ENCODE results near the gene MAGI3.
A peak's percentile ranks its signal among the peaks of the same experiment; 100 is the strongest.

The MAGI3 gene

GRCh38 chr1:113389953-113390834 is at the start of gene MAGI3:
Gene MAGI3 (plus strand): TSS chr1:113390515. CDS start chr1:113391034, 519 bp downstream.
- DNase-seq: peak; percentile 92

- DNase-seq: no peak
These were observed 36.7 kb upstream of the MAGI3 start for GRCh38 chr1:113353580-113353979.

- no peak for DNase-seq
These were observed 26.4 kb upstream of the MAGI3 start for GRCh38 chr1:113363935-113364334.

GRCh38 chr1:113369040-113369439 is 21.3 kb upstream of the MAGI3 start:
- no peak for DNase-seq

- no peak for DNase-seq
These were observed 20.6 kb upstream of the MAGI3 start for GRCh38 chr1:113369699-113370098.

- no peak for DNase-seq
These were observed 19.4 kb upstream of the MAGI3 start for GRCh38 chr1:113370868-113371267.

- no peak for DNase-seq
These were observed 17.8 kb upstream of the MAGI3 start for GRCh38 chr1:113372546-113372945.

GRCh38 chr1:113373644-113374043 is 16.7 kb upstream of the MAGI3 start:
- DNase-seq: no peak

GRCh38 chr1:113375878-113376277 is 14.4 kb upstream of the MAGI3 start:
- no peak for DNase-seq

GRCh38 chr1:113380075-113380474 is 10.2 kb upstream of the MAGI3 start:
- DNase-seq: no peak

GRCh38 chr1:113388017-113388620 is 2.2 kb upstream of the MAGI3 start:
- no peak for DNase-seq

GRCh38 chr1:113388621-113389358 is 1.5 kb upstream of the MAGI3 start:
- DNase-seq: no peak

- DNase-seq: no peak
These were observed 859 bp upstream of the MAGI3 start for GRCh38 chr1:113389359-113389952.

GRCh38 chr1:113390871-113391648 is 745 bp downstream of the MAGI3 start:
- no peak for DNase-seq

GRCh38 chr1:113391649-113392271 is 1.4 kb downstream of the MAGI3 start:
- DNase-seq: peak; percentile 21

- no peak for DNase-seq
These were observed 2.3 kb downstream of the MAGI3 start for GRCh38 chr1:113392541-113393128.

- DNase-seq: no peak
These were observed 3.9 kb downstream of the MAGI3 start for GRCh38 chr1:113394043-113394862.

- no peak for DNase-seq
These were observed 4.5 kb downstream of the MAGI3 start for GRCh38 chr1:113394863-113395259.

GRCh38 chr1:113396102-113396501 is 5.8 kb downstream of the MAGI3 start:
- no peak for DNase-seq

GRCh38 chr1:113396585-113396984 is 6.3 kb downstream of the MAGI3 start:
- DNase-seq: no peak
